ENCODE results near the gene KLF13. TPM values are rescaled to one million over a fixed set of nuclear protein-coding genes. Genes with fewer than 3 reads are reported as not detected.

Gene KLF13
- 62.3 TPM for total RNA-seq
- long read RNA-seq, full-length matches to known transcripts: 1 of 13 reads
- long read RNA-seq, partial matches to known transcripts: 0 of 13 reads
- long read RNA-seq, other reads (novel, unspliced or antisense): 12 of 13 reads

DNA sequence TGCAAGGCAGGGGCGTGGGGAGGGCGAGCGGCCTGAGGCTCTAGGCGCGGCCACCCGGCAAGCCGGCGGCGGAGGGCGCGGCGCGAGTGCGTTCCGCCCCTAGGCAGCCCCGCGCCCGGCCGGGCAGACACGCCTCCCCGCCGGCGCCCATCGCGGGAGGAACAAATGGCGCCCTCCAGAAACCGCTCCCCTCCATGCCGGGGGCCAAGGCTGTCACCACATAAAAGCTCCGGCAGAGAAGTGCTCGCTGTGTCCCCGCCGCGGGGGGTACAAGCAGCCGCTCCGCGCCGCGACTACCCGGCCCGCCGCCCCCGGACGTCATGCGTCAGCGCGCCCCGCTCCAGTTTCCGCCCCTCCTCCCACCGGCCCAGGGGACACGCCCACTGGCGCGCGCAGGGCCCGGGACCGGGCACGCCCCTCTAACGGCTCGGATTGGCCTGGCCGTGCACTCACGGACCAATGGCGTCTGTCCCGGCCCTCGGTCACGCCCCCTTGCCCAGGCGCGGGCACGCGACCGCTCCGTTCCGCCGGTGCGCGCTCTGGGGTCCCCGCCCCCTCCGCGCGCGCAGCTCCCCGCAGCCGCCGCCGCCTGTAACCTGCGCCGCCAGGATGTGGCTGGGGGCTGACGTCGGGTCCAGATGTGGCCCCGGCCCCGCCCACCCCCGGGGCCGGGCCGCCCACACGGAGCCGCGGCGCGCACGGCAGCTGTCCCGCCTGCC is at the start of gene KLF13:
Gene KLF13, plus strand, starts transcription at position 680 of the 719 bp plus-strand sequence. CDS start 378 bp downstream, outside the sequence.
- Histone ChIP-seq H3K4me1 (peaks cover 57% of the 10 kb centered on the region), H3K27ac (replicated peaks) (peak within 1 kb of the TSS; percentile 100), H3K9me3 (replicated peaks) (no peaks in the 10 kb centered on the region), H3K4me3 (peak within 1 kb of the TSS; percentile 97), H3K36me3 (no peaks in the 10 kb centered on the region), H3K27me3 (ENCODE audit: low read depth) (no peaks in the 10 kb centered on the region)
- intact Hi-C loops (cut with micrococcal nuclease): no loop called here
- TF ChIP-seq, protein P1, sequence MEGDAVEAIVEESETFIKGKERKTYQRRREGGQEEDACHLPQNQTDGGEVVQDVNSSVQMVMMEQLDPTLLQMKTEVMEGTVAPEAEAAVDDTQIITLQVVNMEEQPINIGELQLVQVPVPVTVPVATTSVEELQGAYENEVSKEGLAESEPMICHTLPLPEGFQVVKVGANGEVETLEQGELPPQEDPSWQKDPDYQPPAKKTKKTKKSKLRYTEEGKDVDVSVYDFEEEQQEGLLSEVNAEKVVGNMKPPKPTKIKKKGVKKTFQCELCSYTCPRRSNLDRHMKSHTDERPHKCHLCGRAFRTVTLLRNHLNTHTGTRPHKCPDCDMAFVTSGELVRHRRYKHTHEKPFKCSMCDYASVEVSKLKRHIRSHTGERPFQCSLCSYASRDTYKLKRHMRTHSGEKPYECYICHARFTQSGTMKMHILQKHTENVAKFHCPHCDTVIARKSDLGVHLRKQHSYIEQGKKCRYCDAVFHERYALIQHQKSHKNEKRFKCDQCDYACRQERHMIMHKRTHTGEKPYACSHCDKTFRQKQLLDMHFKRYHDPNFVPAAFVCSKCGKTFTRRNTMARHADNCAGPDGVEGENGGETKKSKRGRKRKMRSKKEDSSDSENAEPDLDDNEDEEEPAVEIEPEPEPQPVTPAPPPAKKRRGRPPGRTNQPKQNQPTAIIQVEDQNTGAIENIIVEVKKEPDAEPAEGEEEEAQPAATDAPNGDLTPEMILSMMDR (IDR thresholded peaks at IDR 0.05; ENCODE audit: borderline replicate concordance): no peak
- DNase-seq: peak; percentile 99

DNA sequence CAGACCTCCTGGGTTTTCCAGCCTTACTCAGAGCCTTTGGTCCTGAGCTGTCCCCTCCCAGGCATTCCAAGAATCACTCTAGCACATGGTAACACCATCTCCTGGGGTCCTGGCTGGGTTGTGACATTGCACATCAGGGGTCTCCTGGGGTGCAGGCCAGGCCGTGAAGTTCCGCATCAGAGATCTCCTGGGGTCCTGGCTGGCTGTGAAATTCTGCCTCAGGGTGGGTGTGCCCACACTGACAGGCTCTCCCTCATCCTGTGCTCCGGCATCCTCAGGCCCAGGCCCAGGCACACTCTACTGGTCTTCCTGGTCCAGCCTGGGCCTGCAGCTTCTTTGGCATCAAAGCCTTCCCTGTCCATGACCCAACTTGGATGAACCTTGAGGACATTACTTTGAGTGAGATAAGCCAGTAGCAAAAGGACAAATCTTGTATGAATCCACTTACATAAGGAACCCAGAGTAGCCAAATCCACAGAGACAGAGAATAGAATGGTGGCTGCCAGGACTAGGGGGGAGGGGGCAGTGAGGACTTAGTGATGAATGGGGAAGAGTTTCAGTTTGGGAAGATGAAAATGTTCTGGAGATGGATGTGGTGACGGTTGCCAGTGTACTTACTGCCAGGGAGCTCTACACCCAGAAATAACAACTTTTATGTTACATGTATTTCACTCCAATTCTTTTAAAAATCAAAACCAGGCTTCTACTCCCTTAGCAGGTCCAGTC is 49.1 kb upstream of the KLF13 start:
- H3K4me1 ChIP-seq: peaks cover 23% of the 10 kb centered on the region
- intact Hi-C loops (cut with micrococcal nuclease): no loop called here
- H3K36me3 ChIP-seq: no peaks in the 10 kb centered on the region
- no peaks in the 10 kb centered on the region for H3K9me3 ChIP-seq (replicated peaks)
- H3K27ac ChIP-seq (replicated peaks): no peak overlapping the region
- TF ChIP-seq, protein P1 (IDR thresholded peaks at IDR 0.05; ENCODE audit: borderline replicate concordance): no peak
- H3K27me3 ChIP-seq (ENCODE audit: low read depth): no peaks in the 10 kb centered on the region
- H3K4me3 ChIP-seq: no peak overlapping the region
- no peak for DNase-seq

DNA sequence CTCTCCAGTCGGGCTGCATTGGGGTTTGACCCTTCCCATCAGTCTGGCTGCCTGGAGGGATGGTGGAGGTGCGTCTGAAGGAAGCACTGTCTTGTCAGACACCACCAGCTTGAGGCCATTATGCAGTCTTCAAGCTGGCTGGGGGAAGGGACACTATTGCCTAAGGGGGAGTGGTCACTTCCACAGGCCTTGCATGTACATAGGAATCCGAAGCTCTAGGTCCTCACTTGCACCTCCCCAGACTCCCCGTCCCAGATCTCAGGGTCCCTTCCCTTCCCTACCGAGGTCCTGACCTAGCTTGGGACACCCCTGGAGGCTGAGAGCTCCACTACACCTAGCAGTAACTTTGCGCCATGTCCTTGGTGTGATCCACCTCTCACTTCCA is 48.6 kb upstream of the KLF13 start:
- no peak for DNase-seq
- intact Hi-C loops (cut with micrococcal nuclease): no loop called here
- no peak overlapping the region for H3K27ac ChIP-seq (replicated peaks)

DNA sequence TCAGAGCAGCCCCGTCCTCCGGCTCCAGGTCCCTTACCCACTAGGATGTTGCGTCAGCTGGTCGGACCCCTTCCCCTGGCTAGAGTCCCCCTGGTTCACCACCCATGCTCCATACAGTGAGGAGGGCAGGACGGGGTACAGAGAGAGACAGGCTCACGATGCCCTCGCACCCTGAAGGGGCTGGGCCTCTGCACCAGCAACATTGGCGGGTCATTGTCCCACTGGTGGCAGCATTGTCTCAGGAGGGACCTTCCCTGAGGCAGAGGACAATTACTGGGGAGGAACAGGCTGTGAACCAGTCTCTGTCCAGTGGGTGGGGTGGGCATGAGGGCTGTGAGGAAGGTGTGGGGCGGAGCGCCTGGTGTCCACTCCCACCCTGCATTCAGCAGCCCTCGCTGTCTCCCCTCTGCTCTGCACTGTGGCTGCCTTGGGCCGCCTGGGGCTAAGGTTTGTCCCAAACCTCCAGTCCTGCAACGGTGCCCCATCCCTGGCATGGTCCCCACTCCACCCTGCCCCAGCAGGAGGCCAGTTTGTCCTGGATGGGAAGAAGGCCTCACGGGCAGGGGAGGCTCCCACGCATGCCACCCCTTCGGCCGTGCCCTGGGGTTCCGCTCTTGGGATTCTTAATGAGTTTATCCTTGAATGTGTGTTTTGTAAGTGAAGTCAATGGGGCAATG is 48.0 kb upstream of the KLF13 start:
- Histone ChIP-seq H3K36me3 (no peaks in the 10 kb centered on the region), H3K27me3 (ENCODE audit: low read depth) (no peaks in the 10 kb centered on the region), H3K9me3 (replicated peaks) (no peaks in the 10 kb centered on the region), H3K4me1 (peaks cover 23% of the 10 kb centered on the region), H3K4me3 (no peak overlapping the region), H3K27ac (replicated peaks) (no peak overlapping the region)
- intact Hi-C loops (cut with micrococcal nuclease): no loop called here
- no peak for DNase-seq
- TF ChIP-seq, protein P1 (IDR thresholded peaks at IDR 0.05; ENCODE audit: borderline replicate concordance): no peak

More for the DNA sequence above, 48.6 kb upstream of the KLF13 start:
- H3K4me1 ChIP-seq: peaks cover 23% of the 10 kb centered on the region
- no peaks in the 10 kb centered on the region for H3K9me3 ChIP-seq (replicated peaks)
- no peaks in the 10 kb centered on the region for H3K27me3 ChIP-seq (ENCODE audit: low read depth)
- H3K36me3 ChIP-seq: no peaks in the 10 kb centered on the region
- no peak overlapping the region for H3K4me3 ChIP-seq
- TF ChIP-seq, protein P1 (IDR thresholded peaks at IDR 0.05; ENCODE audit: borderline replicate concordance): no peak

DNA sequence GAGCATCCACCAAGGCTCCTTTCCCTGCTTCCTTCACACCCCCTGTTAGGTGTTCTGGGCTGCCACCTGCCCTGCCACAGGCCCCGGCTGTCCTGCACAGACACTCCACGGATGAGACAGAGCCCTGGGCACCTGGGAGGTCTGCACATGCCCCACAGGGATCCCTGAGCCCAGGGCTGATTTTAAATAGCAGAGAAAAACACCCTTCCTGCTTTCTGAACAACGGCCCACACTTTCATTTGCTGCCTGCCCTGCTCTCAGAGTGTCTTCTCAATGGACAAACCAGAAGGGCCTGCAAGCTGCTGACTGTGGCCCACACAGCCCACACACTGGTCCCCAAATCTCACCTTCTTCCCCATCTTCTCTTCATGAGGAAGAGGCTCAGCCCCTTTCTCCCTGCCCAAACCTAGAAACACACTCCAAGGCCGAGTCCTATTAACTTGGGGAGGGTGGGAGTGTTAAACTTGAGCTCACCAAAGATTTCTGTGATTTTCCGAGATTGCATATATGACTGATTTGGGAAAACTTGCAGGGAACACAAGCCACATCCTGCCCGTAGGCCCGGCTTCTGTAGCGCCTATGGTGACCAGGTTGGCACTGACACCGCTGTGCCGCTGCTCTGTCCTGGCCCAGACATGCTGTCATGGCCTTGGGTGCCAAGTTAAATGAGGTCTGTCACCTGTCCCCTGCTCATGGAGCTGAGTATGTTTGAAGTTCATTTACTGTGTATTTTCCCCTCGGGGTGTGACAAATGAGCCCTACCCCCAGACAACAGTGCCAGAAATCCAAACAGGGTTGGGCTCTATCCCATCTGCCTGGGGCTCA is 47.2 kb upstream of the KLF13 start:
- Histone ChIP-seq H3K4me1 (peaks cover 23% of the 10 kb centered on the region), H3K36me3 (no peaks in the 10 kb centered on the region), H3K9me3 (replicated peaks) (no peaks in the 10 kb centered on the region), H3K27ac (replicated peaks) (no peak overlapping the region), H3K27me3 (ENCODE audit: low read depth) (no peaks in the 10 kb centered on the region), H3K4me3 (no peak overlapping the region)
- intact Hi-C loops (cut with micrococcal nuclease): no loop called here
- no peak for DNase-seq
- TF ChIP-seq, protein P1 (IDR thresholded peaks at IDR 0.05; ENCODE audit: borderline replicate concordance): no peak
